H9 (cell line): ENCODE results near the gene TIMM8B. TPM values are rescaled to one million over a fixed set of nuclear protein-coding genes. Genes with fewer than 3 reads are reported as not detected.
"Not testable (repeated sequence)": the region's sequence is repeated elsewhere in the genome, so short reads cannot be mapped to it uniquely, and the experiment has no call there.

Experiments
- DNase-seq: peaks from one replicate; pipeline ENCODE4 v3.0.0-alpha.2; 2017
- H2AFZ ChIP-seq: one replicate; pipeline ENCODE4 v1.6.1; 2013; ENCODE audit warnings: mild to moderate bottlenecking, low read length, control low read depth, moderate library complexity
- H2AK5ac ChIP-seq: 2 replicates; pipeline ENCODE4 v1.6.1; 2013; ENCODE audit warnings: low read length, control low read depth, mixed read lengths; ENCODE audit not compliant: insufficient read length
- H2BK120ac ChIP-seq: one replicate; pipeline ENCODE4 v1.6.1; 2013; ENCODE audit warnings: low read depth, mild to moderate bottlenecking, low read length, control low read depth, inconsistent platforms; ENCODE audit not compliant: poor library complexity, severe bottlenecking
- H2BK12ac ChIP-seq: 2 replicates; pipeline ENCODE4 v1.6.1; 2013; ENCODE audit warnings: low read length, control low read depth, mixed read lengths, low read depth; ENCODE audit not compliant: insufficient read length
- H2BK15ac ChIP-seq: 2 replicates; pipeline ENCODE4 v1.6.1; 2013; ENCODE audit warnings: low read depth, low read length, control low read depth
- H2BK20ac ChIP-seq: one replicate; pipeline ENCODE4 v1.6.1; 2013; ENCODE audit warnings: low read depth, mild to moderate bottlenecking, low read length, control low read depth, inconsistent platforms; ENCODE audit not compliant: poor library complexity, severe bottlenecking
- H2BK5ac ChIP-seq: 2 replicates; pipeline ENCODE4 v1.6.1; 2013; ENCODE audit warnings: low read length, control low read depth, mixed read lengths; ENCODE audit not compliant: insufficient read length
- H3K14ac ChIP-seq: 2 replicates; pipeline ENCODE4 v1.6.1; 2013; ENCODE audit warnings: low read length, control low read depth; ENCODE audit not compliant: insufficient read depth
- H3K18ac ChIP-seq: 2 replicates; pipeline ENCODE4 v1.6.1; 2013; ENCODE audit warnings: low read depth, mild to moderate bottlenecking, mixed read lengths, low read length, control low read depth; ENCODE audit not compliant: insufficient read length
- H3K23ac ChIP-seq: 2 replicates; pipeline ENCODE4 v1.6.1; 2013; ENCODE audit warnings: low read length, control low read depth, mixed read lengths, low read depth; ENCODE audit not compliant: insufficient read length
- H3K23me2 ChIP-seq: 2 replicates; pipeline ENCODE4 v1.6.1; 2013; ENCODE audit warnings: low read depth, mild to moderate bottlenecking, mixed read lengths, low read length, control low read depth; ENCODE audit not compliant: insufficient read length, poor library complexity, severe bottlenecking
- H3K27ac ChIP-seq: 2 replicates; pipeline ENCODE4 v1.5.1; 2013; ENCODE audit warnings: low read length, control low read depth, mixed read lengths, low read depth; ENCODE audit not compliant: insufficient read length
- H3K27me3 ChIP-seq: 2 replicates; pipeline ENCODE4 v1.6.1; 2013; ENCODE audit warnings: low read length, control low read depth, inconsistent platforms; ENCODE audit not compliant: insufficient read depth
- H3K4ac ChIP-seq: 2 replicates; pipeline ENCODE4 v1.6.1; 2013; ENCODE audit warnings: low read depth, mild to moderate bottlenecking, control low read depth, inconsistent platforms, low read length, moderate library complexity
- H3K4me1 ChIP-seq: 2 replicates; pipeline ENCODE4 v1.6.1; 2013; ENCODE audit warnings: low read length, control low read depth, inconsistent platforms; ENCODE audit not compliant: insufficient read depth
- H3K4me2 ChIP-seq: 2 replicates; pipeline ENCODE4 v1.6.1; 2013; ENCODE audit warnings: low read length, control low read depth, mixed read lengths; ENCODE audit not compliant: insufficient read length, insufficient read depth
- H3K56ac ChIP-seq: 2 replicates; pipeline ENCODE4 v1.6.1; 2013; ENCODE audit warnings: low read depth, mild to moderate bottlenecking, mixed read lengths, low read length, control low read depth; ENCODE audit not compliant: insufficient read length
- H3K79me1 ChIP-seq: 2 replicates; pipeline ENCODE4 v1.6.1; 2013; ENCODE audit warnings: low read depth, mild to moderate bottlenecking, moderate library complexity, low read length, control low read depth, inconsistent platforms; ENCODE audit not compliant: insufficient read depth, poor library complexity, severe bottlenecking
- H3K79me2 ChIP-seq: 2 replicates; pipeline ENCODE4 v1.6.1; 2013; ENCODE audit warnings: low read length, control low read depth, inconsistent platforms; ENCODE audit not compliant: insufficient read depth
- H3K9ac ChIP-seq: 2 replicates; pipeline ENCODE4 v1.6.1; 2013; ENCODE audit warnings: low read length, control low read depth, mixed read lengths; ENCODE audit not compliant: insufficient read length; ENCODE audit errors: extremely low read depth
- H3K9me3 ChIP-seq: one replicate; pipeline ENCODE4 v1.6.1; 2013; ENCODE audit warnings: low read depth, low read length, inconsistent platforms; ENCODE audit not compliant: control insufficient read depth
- H3T11ph ChIP-seq: one replicate; pipeline ENCODE4 v1.6.1; 2013; ENCODE audit warnings: mild to moderate bottlenecking, low read length, control low read depth, inconsistent platforms
- H4K20me1 ChIP-seq: one replicate; pipeline ENCODE4 v1.6.1; 2013; ENCODE audit not compliant: control insufficient read depth, insufficient read length, insufficient read depth
- H4K5ac ChIP-seq: 2 replicates; pipeline ENCODE4 v1.6.1; 2013; ENCODE audit warnings: low read depth, mild to moderate bottlenecking, mixed read lengths, low read length, control low read depth; ENCODE audit not compliant: insufficient read length
- H4K8ac ChIP-seq: replicated peaks from 2 replicates; pipeline ENCODE4 v1.6.1; 2013; ENCODE audit warnings: low read length, control low read depth, mixed read lengths, low read depth; ENCODE audit not compliant: insufficient read length
- H4K91ac ChIP-seq: 2 replicates; pipeline ENCODE4 v1.6.1; 2013; ENCODE audit warnings: low read depth, mild to moderate bottlenecking, moderate library complexity, mixed read lengths, low read length, control low read depth; ENCODE audit not compliant: insufficient read length
- H3K27ac Mint-ChIP-seq, 3 experiments: 2 replicates in 2 of 3; 3 replicates in 1 of 3; pipeline ENCODE4 v1.8.0; 2020 to 2021; ENCODE audit warnings: mixed read lengths in 3 of 3, mild to moderate bottlenecking in 1 of 3, moderate library complexity in 1 of 3
- H3K27me3 Mint-ChIP-seq: 2 replicates; pipeline ENCODE4 v1.8.0; 2021; ENCODE audit warnings: low read depth, mild to moderate bottlenecking, moderate library complexity, mixed read lengths
- H3K36me3 Mint-ChIP-seq, 3 experiments: 2 replicates in 2 of 3; 3 replicates in 1 of 3; pipeline ENCODE4 v1.8.0; 2020 to 2021; ENCODE audit warnings: low read depth in 3 of 3, mixed read lengths in 3 of 3; ENCODE audit not compliant: insufficient read depth in 1 of 3
- H3K4me1 Mint-ChIP-seq, 2 experiments: 2 replicates each; pipeline ENCODE4 v1.8.0; 2020; ENCODE audit warnings: mixed read lengths in 2 of 2
- H3K4me3 Mint-ChIP-seq, 2 experiments: 2 replicates in 1 of 2; 3 replicates in 1 of 2; pipeline ENCODE4 v1.8.0; 2020 to 2021; ENCODE audit warnings: mild to moderate bottlenecking in 2 of 2, mixed read lengths in 2 of 2, moderate library complexity in 1 of 2
- H3K9me3 Mint-ChIP-seq, 2 experiments: 2 replicates in 1 of 2; 3 replicates in 1 of 2; pipeline ENCODE4 v1.8.0; 2020; ENCODE audit warnings: mild to moderate bottlenecking in 2 of 2, mixed read lengths in 2 of 2, moderate library complexity in 1 of 2
- CTCF ChIP-seq: fragments of 200-600 bp; sonication (generic); conservative IDR thresholded peaks from 3 replicates; pipeline ENCODE4 v1.8.0; 2021; ENCODE audit warnings: antibody characterized with exemption, mild to moderate bottlenecking
- WGBS: extraction: QIAGEN DNeasy Blood & Tissue Kit; methylation state at CpG from one replicate; pipeline ENCODE4 v1.1.7; 2013; ENCODE audit warnings: missing lambda C conversion rate, low lambda C conversion rate, mixed read lengths; ENCODE audit not compliant: insufficient read length; ENCODE audit errors: extremely low coverage; 5-methylcytosine and 5-hydroxymethylcytosine counted together
- total RNA-seq: library from RNA; stranded (reverse); gene quantifications from 2 replicates; pipeline ENCODE4 v1.2.1, GENCODE V29; 2021

The TIMM8B gene
- total RNA-seq, 1 experiment from 2014 or later = 84.4 TPM

DNA sequence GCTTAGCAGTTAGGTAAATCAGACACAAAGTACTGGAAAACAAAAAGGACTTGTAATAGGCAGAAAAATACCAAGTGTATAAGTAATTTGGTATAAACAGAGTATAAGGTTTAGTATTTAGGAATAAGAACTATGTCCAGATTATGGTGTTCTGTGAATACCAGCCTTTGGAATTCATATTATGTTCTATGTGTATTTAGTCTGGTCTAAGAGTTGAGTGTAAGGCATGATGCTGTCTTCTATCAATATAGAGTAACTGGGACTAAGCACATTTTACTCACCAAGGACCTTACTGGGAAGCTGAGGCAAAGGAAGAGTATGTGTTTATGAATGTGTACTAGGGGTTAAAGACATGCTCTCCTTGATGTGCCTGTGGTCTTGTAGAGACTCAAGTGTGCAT, 9.6 kb upstream of the TIMM8B start:
- H3K79me2 ChIP-seq = no peaks in the 10 kb centered on the region
- H3K23ac ChIP-seq = no peak overlapping the region
- Mint-ChIP-seq H3K27ac (no peak overlapping the region), H3K36me3 (peaks cover 16 to 32% (median 28%) of the 10 kb centered on the region in 3 experiments; a peak in 6 of 7 replicates), H3K4me1 (no peaks in the 10 kb centered on the region), H3K4me3 (no peak overlapping the region), H3K27me3 (no peaks in the 10 kb centered on the region), H3K9me3 (no peaks in the 10 kb centered on the region)
- no peak overlapping the region for H2BK15ac ChIP-seq
- no peak overlapping the region for H3K4me2 ChIP-seq
- no peaks in the 10 kb centered on the region for H4K20me1 ChIP-seq
- no peak overlapping the region for H4K8ac ChIP-seq
- no peaks in the 10 kb centered on the region for H3K23me2 ChIP-seq
- H3K56ac ChIP-seq = no peak overlapping the region
- no peak overlapping the region for H3T11ph ChIP-seq
- H2AK5ac ChIP-seq = no peak overlapping the region
- H3K79me1 ChIP-seq = no peaks in the 10 kb centered on the region
- no peak overlapping the region for H3K4ac ChIP-seq
- no peak for TF ChIP-seq CTCF
- no peak overlapping the region for H3K9ac ChIP-seq
- H3K9me3 ChIP-seq = no peaks in the 10 kb centered on the region
- H2BK20ac ChIP-seq = no peak overlapping the region
- H2BK12ac ChIP-seq = no peak overlapping the region
- H3K18ac ChIP-seq = no peak overlapping the region
- no peak overlapping the region for H4K5ac ChIP-seq
- no peak overlapping the region for H4K91ac ChIP-seq
- no peak overlapping the region for H3K27ac ChIP-seq
- no peak overlapping the region for H2AFZ ChIP-seq
- DNase-seq = no peak
- H3K4me1 ChIP-seq = no peaks in the 10 kb centered on the region
- H2BK5ac ChIP-seq = no peak overlapping the region
- no peak overlapping the region for H2BK120ac ChIP-seq
- no peaks in the 10 kb centered on the region for H3K27me3 ChIP-seq
- H3K14ac ChIP-seq = no peak overlapping the region

GRCh38 chr11:112095302-112095701, 8.7 kb upstream of the TIMM8B start:
- H2BK5ac ChIP-seq, H3K27me3 ChIP-seq, H3K27me3 Mint-ChIP-seq, H2AK5ac ChIP-seq, H3K9me3 Mint-ChIP-seq, H3K4me2 ChIP-seq, H3K9ac ChIP-seq, H3K4me3 Mint-ChIP-seq, DNase-seq, H2BK20ac ChIP-seq, H3K4me1 ChIP-seq, H2BK12ac ChIP-seq, H3K79me2 ChIP-seq, H3K9me3 ChIP-seq, H3K79me1 ChIP-seq, H3K18ac ChIP-seq, H4K20me1 ChIP-seq, H2AFZ ChIP-seq, H3K27ac Mint-ChIP-seq, H3T11ph ChIP-seq, H4K91ac ChIP-seq, H2BK120ac ChIP-seq, H4K8ac ChIP-seq, H4K5ac ChIP-seq, H3K4me1 Mint-ChIP-seq, H3K27ac ChIP-seq, H3K14ac ChIP-seq, H3K23ac ChIP-seq, H2BK15ac ChIP-seq, H3K56ac ChIP-seq, H3K23me2 ChIP-seq, H3K4ac ChIP-seq: not testable (repeated sequence)
- peaks cover 22 to 41% (median 34%) of the 10 kb centered on the region in 3 experiments; a peak in 6 of 7 replicates for H3K36me3 Mint-ChIP-seq
- no CpG with 5 or more reads among the region's 2 CpGs for WGBS
